K562 (cell line): Measurements from ENCODE around the gene SPPL3. TPM values are rescaled to one million over a fixed set of nuclear protein-coding genes. Genes with fewer than 3 reads are reported as not detected.

Experiments
- ATAC-seq: fragments of 200-7000 bp; cut with Tn5 transposase; 3 replicates; pipeline ENCODE4 v1.9.1; 2020; ENCODE audit warnings: moderate library complexity
- BruUV-seq: library from RNA; stranded (reverse); fragments of 400-500 nt; replicated peaks from 2 replicates; lab custom pipeline; 2021; lab: Mats Ljungman, UMichigan
- CTCF ChIA-PET: fragments of 300-600 bp; formaldehyde crosslinking; extraction: SDS; loops from one replicate; lab custom pipeline; 2021; ENCODE audit warnings: low intra/inter-chr PET ratio; lab: Yijun Ruan, JAX
- POLR2A ChIA-PET: fragments of 300-600, 350-650 bp; sonication (Branson Sonifier 250); formaldehyde crosslinking; extraction: SDS; loops from one replicate; lab custom pipeline; 2021; ENCODE audit warnings: antibody characterized with exemption, inconsistent platforms; lab: Yijun Ruan, JAX
- DNase-seq, 4 experiments: peaks; one replicate each; pipeline versions ENCODE4 v3.0.0 to v3.0.0-alpha.2; 2011 to 2018; ENCODE audit warnings: low spot score in 3 of 4, mixed read lengths in 3 of 4; ENCODE audit errors: extremely low read depth in 1 of 4
- FAIRE-seq: peaks from 2 replicates; lab custom pipeline; 2011; peaks lifted over from hg19 to GRCh38; lab: Jason Lieb, UNC
- H2AFZ ChIP-seq: 2 replicates; pipeline ENCODE4 v1.6.0; 2011; ENCODE audit warnings: low read depth, low read length, control low read depth, inconsistent platforms
- H3K27ac ChIP-seq: fragments of 200-600 bp; 3 replicates; pipeline ENCODE4 v1.8.0; 2011; ENCODE audit warnings: low read depth, mild to moderate bottlenecking, control low read depth, inconsistent platforms, low read length, moderate library complexity, mixed read lengths; ENCODE audit errors: extremely low read depth
- H3K27me3 ChIP-seq, 2 experiments: fragments of 300-600 bp in 1 of 2; 2 replicates in 1 of 2; 3 replicates in 1 of 2; pipeline versions ENCODE4 v1.6.0 to v1.8.0; 2011; ENCODE audit warnings: inconsistent platforms in 2 of 2, low read length in 2 of 2, mild to moderate bottlenecking in 1 of 2, mixed read lengths in 1 of 2, moderate library complexity in 1 of 2; ENCODE audit not compliant: control insufficient read depth in 2 of 2, insufficient read depth in 2 of 2
- H3K36me3 ChIP-seq: fragments of 300-600 bp; 3 replicates; pipeline ENCODE4 v1.8.0; 2011; ENCODE audit warnings: mild to moderate bottlenecking, low read length, inconsistent platforms; ENCODE audit not compliant: control insufficient read depth, insufficient read depth
- H3K4me1 ChIP-seq, 2 experiments: fragments of 200-600 bp in 1 of 2; replicated peaks in 1 of 2; 2 replicates in 1 of 2; 3 replicates in 1 of 2; pipeline versions ENCODE4 v1.5.1 to v1.8.0; 2011; ENCODE audit warnings: inconsistent platforms in 2 of 2, low read length in 2 of 2, mild to moderate bottlenecking in 1 of 2, mixed read lengths in 1 of 2, moderate library complexity in 1 of 2; ENCODE audit not compliant: control insufficient read depth in 2 of 2, insufficient read depth in 2 of 2
- H3K4me2 ChIP-seq: 2 replicates; pipeline ENCODE4 v1.6.1; 2011; ENCODE audit warnings: low read length, control low read depth, inconsistent platforms, mixed read lengths; ENCODE audit not compliant: insufficient read depth
- H3K4me3 ChIP-seq: fragments of 200-600 bp; sonication (generic), shearing (Covaris generic); 2 replicates; pipeline ENCODE4 v1.5.1; 2016; ENCODE audit warnings: control low read depth, inconsistent platforms
- H3K79me2 ChIP-seq: fragments of 200-600 bp; 3 replicates; pipeline ENCODE4 v1.8.0; 2011; ENCODE audit warnings: low read length, inconsistent platforms; ENCODE audit not compliant: control insufficient read depth, insufficient read depth
- H3K9ac ChIP-seq, 2 experiments: 2 replicates each; pipeline versions ENCODE4 v1.6.0 to v1.6.1; 2011; ENCODE audit warnings: low read depth in 2 of 2, low read length in 2 of 2, control low read depth in 1 of 2, inconsistent platforms in 1 of 2, mild to moderate bottlenecking in 1 of 2, mixed read lengths in 1 of 2; ENCODE audit not compliant: insufficient read depth in 1 of 2
- H3K9me1 ChIP-seq: one replicate; pipeline ENCODE4 v1.6.0; 2011; ENCODE audit warnings: inconsistent platforms, mild to moderate bottlenecking, low read length, moderate library complexity; ENCODE audit not compliant: control insufficient read depth, insufficient read depth
- H3K9me3 ChIP-seq: replicated peaks from 2 replicates; pipeline ENCODE4 v1.5.1; 2011; ENCODE audit warnings: low read depth, low read length, inconsistent platforms; ENCODE audit not compliant: control insufficient read depth, insufficient read depth
- H4K20me1 ChIP-seq: replicated peaks from 2 replicates; pipeline ENCODE4 v1.6.1; 2011; ENCODE audit warnings: low read length, inconsistent platforms, mixed read lengths; ENCODE audit not compliant: control insufficient read depth, insufficient read depth
- CHD1 ChIP-seq: fragments of 200-600 bp; sonication (generic); IDR thresholded peaks from one replicate; pipeline ENCODE4 v1.6.1; 2012; ENCODE audit warnings: mild to moderate bottlenecking, moderate library complexity, low read length, inconsistent platforms
- YY1 ChIP-seq, 3 experiments: IDR thresholded peaks; 2 replicates each; pipeline ENCODE4 v1.6.1; 2011; ENCODE audit warnings: low read length in 2 of 3, mild to moderate bottlenecking in 2 of 3, moderate library complexity in 2 of 3, borderline replicate concordance in 1 of 3, control low read depth in 1 of 3, low read depth in 1 of 3; ENCODE audit not compliant: insufficient read depth in 3 of 3, insufficient replicate concordance in 2 of 3, control insufficient read depth in 1 of 3, insufficient read length in 1 of 3; ENCODE audit errors: extremely low read depth in 1 of 3
- WGBS: fragments of 100-300 bp; shearing (Covaris generic); methylation state at CpG from one replicate; pipeline ENCODE4 v1.1.6; 2016; ENCODE audit warnings: low coverage, mixed read lengths; ENCODE audit not compliant: insufficient coverage; ENCODE audit errors: missing lambda C conversion rate; 5-methylcytosine and 5-hydroxymethylcytosine counted together
- in situ Hi-C: fragments of 300-500 bp; cut with MboI; formaldehyde crosslinking; loops from 4 replicates; pipeline ENCODE4 v1.15.0; 2018; ENCODE audit warnings: inconsistent platforms, mixed read lengths
- intact Hi-C: fragments of 100-400 bp; cut with micrococcal nuclease; formaldehyde crosslinking; loops from 2 replicates; pipeline ENCODE4 v1.14.2; 2022
- polyA plus RNA-seq, 8 experiments: library from polyadenylated mRNA; depleted of rRNA in 4 of 8; stranded (reverse) in 5 of 8; unstranded in 3 of 8; fragments of >200 nt; fragmentation: Nextera tagmentation in 2 of 8; fragmentation: Illumina TruSeq in 1 of 8; extraction: Ambion mirVana in 2 of 8; extraction: Trizol in 1 of 8; gene quantifications; 2 replicates each; pipeline versions ENCODE4 v1.2.1 to v1.2.3, GENCODE V29; 2011 to 2014; ENCODE audit warnings: inconsistent platforms in 1 of 8, missing spikeins in 1 of 8
- total RNA-seq, 7 experiments: library from RNA; depleted of rRNA in 6 of 7; stranded (reverse); fragments of >200 nt in 6 of 7; fragmentation: Illumina TruSeq in 2 of 7; extraction: Trizol in 2 of 7; gene quantifications; 2 replicates each; pipeline versions ENCODE4 v1.2.1 to v1.2.3, GENCODE V29; 2011 to 2021; ENCODE audit warnings: low replicate concordance in 1 of 7
- TF ChIP-seq, protein P1 (sequence below), 2 experiments: fragments of 450-650 bp; conservative IDR thresholded peaks; 2 replicates each; pipeline ENCODE4 v1.6.1; 2017; ENCODE audit warnings: mild to moderate bottlenecking in 2 of 2, moderate library complexity in 2 of 2

Gene SPPL3
- total and polyA plus RNA-seq, 9 of the 15 experiments (the other 6 are each of a cell fraction or from before 2014, with no cell fraction given) = 2.9 to 32.1 (median 7.1) TPM

DNA sequence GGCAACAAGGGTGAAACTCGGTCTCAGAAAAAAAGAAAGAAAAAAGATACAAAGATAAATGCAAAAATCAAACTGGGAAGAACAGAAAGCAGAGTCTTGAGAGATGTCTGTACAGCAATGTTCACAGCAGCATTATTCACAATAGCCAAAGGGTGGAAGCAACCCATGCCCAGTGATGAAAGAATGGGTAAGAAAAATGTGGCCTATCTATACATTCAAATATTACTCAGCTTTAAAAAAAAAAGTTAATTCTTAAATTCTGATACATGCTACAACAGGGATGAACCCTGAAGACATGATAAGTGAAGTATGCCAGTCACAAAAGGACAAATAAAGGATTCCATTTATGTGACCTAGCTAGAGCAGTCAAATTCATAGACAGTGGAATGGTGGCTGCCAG, 33.7 kb downstream of the SPPL3 start:
- in situ Hi-C loops (no loop called here), intact Hi-C loops (no loop called here)
- H3K4me2 ChIP-seq = no peak overlapping the region
- POLR2A ChIA-PET = interaction anchor here (1.2 kb wide), 1 partner anchor 16 kb away, joined by 3 read pairs; no protein-coding TSS in a partner anchor
- H3K9me3 ChIP-seq = no peaks in the 10 kb centered on the region
- H3K79me2 ChIP-seq = peaks cover 37% of the 10 kb centered on the region
- no peak overlapping the region for H2AFZ ChIP-seq
- no peak for ATAC-seq
- no TSS peak for BruUV-seq
- H3K27ac ChIP-seq = no peak overlapping the region
- no peak for DNase-seq
- H3K27me3 ChIP-seq = no peaks in the 10 kb centered on the region
- H3K9me1 ChIP-seq = no peaks in the 10 kb centered on the region
- no peaks in the 10 kb centered on the region; the same call in 2 of the 3 replicates for H3K36me3 ChIP-seq
- FAIRE-seq = no peak
- peaks cover 4% of the 10 kb centered on the region; the same call in 1 of the 2 replicates for H4K20me1 ChIP-seq
- TF ChIP-seq, protein P1, sequence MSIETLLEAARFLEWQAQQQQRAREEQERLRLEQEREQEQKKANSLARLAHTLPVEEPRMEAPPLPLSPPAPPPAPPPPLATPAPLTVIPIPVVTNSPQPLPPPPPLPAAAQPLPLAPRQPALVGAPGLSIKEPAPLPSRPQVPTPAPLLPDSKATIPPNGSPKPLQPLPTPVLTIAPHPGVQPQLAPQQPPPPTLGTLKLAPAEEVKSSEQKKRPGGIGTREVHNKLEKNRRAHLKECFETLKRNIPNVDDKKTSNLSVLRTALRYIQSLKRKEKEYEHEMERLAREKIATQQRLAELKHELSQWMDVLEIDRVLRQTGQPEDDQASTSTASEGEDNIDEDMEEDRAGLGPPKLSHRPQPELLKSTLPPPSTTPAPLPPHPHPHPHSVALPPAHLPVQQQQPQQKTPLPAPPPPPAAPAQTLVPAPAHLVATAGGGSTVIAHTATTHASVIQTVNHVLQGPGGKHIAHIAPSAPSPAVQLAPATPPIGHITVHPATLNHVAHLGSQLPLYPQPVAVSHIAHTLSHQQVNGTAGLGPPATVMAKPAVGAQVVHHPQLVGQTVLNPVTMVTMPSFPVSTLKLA (conservative IDR thresholded peaks at IDR 0.05) = no peak
- TF ChIP-seq YY1 (IDR thresholded peaks at IDR 0.05; ENCODE audit: borderline replicate concordance in 1 of 3, control insufficient read depth in 1 of 3, extremely low read depth in 1 of 3, insufficient read depth in 3 of 3, insufficient read length in 1 of 3, insufficient replicate concordance in 2 of 3, low read depth in 1 of 3, low read length in 2 of 3) (no peak), CHD1 (no peak)
- no peaks in the 10 kb centered on the region; a peak in 1 of 5 replicates for H3K4me1 ChIP-seq
- H3K9ac ChIP-seq = no peak overlapping the region
- CTCF ChIA-PET = no interaction called here
- no peak overlapping the region for H3K4me3 ChIP-seq
- 100% methylated on average over 1 of the region's 1 CpG for WGBS
